Upper lobe of left lung (tissue), 4 donors: Measurements from ENCODE around the gene INO80D.

ENCODE experiments used
- POLR2AphosphoS5 ChIP-seq, 2 donors: sonication (generic); formaldehyde crosslinking; IDR thresholded peaks; one replicate each; pipeline ENCODE4 v1.5.1; 2017; ENCODE audit warnings: antibody characterized with exemption in 2 of 2
- TF ChIP-seq, protein P1 (sequence below), 6 experiments: fragments of 450-650 bp in 4 of 6; fragments of 200-600 bp in 2 of 6; sonication (generic) in 2 of 6; IDR thresholded peaks; one replicate each; pipeline ENCODE4 v1.5.1; 2016 to 2019; ENCODE audit warnings: antibody characterized with exemption in 6 of 6

- TF ChIP-seq, protein P1, sequence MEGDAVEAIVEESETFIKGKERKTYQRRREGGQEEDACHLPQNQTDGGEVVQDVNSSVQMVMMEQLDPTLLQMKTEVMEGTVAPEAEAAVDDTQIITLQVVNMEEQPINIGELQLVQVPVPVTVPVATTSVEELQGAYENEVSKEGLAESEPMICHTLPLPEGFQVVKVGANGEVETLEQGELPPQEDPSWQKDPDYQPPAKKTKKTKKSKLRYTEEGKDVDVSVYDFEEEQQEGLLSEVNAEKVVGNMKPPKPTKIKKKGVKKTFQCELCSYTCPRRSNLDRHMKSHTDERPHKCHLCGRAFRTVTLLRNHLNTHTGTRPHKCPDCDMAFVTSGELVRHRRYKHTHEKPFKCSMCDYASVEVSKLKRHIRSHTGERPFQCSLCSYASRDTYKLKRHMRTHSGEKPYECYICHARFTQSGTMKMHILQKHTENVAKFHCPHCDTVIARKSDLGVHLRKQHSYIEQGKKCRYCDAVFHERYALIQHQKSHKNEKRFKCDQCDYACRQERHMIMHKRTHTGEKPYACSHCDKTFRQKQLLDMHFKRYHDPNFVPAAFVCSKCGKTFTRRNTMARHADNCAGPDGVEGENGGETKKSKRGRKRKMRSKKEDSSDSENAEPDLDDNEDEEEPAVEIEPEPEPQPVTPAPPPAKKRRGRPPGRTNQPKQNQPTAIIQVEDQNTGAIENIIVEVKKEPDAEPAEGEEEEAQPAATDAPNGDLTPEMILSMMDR (IDR thresholded peaks at IDR 0.05) = no peak
- no peak for TF ChIP-seq POLR2AphosphoS5 (IDR thresholded peaks at IDR 0.05)
These were observed 96.5 kb downstream of the INO80D start for GRCh38 chr2:205989271-205990071.
